ENCODE results near the gene RRP9.

RRP9 gene

DNA sequence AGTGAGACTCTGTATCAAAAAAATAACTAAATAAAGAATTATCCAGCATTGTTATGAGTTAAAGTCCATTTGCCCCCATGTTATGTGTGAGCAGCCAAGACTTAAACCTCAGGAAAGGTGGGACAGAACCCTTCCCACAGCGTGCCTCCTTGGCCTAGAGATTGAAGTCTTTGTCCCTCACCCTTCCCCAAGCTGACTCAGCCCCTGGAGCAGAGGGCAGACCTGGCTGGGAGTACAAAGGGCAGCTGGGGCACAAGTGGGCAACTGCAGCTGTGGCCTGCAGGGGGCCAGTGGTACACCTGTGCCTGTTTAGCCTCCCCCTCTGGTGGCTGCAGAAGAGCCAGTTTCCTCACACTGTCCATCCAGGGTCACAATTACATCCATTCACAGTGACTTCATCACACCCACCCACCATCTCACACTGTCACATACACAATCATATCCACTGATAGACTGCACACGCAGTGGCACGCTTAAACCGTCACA, 40.7 kb upstream of the RRP9 start:
- H3K9ac ChIP-seq (ENCODE audit: low read length), result peak overlapping the region; percentile 82
- H3K9me3 ChIP-seq (ENCODE audit: control insufficient read depth, low read length), result no peaks in the 10 kb centered on the region
- H3K4me3 ChIP-seq (ENCODE audit: low read length), result peak overlapping the region; percentile 81
- no peak for DNase-seq (ENCODE audit: low read depth)
- peaks cover 13% of the 10 kb centered on the region for H3K36me3 ChIP-seq (ENCODE audit: control insufficient read depth, insufficient read depth, low read length, severe bottlenecking)
- no peaks in the 10 kb centered on the region for H3K27me3 ChIP-seq (replicated peaks; ENCODE audit: control insufficient read depth, insufficient read depth, low read length)
- peaks cover 33% of the 10 kb centered on the region for H3K4me1 ChIP-seq (ENCODE audit: control insufficient read depth, insufficient read depth, low read length)

DNA sequence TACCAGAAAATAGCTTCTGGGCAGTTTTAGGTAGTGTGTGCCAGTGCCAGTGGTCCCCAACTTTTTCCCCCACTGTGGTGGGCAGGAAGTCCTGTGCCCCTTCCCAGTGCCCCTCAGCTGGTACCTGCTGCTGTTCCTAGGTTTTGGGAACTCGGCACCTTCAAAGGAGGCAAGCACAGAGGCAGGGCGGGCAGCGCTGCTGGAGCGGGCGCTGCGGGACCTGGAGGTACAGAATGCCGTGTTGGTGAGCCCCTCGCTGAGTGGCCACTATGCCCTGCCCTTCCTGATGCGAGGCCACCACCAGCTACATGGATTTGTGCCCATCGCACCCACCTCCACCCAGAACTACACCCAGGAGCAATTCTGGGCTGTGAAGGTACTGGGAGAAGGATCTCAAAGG, 38.5 kb upstream of the RRP9 start:
- Histone ChIP-seq H3K27me3 (replicated peaks; ENCODE audit: control insufficient read depth, insufficient read depth, low read length) (no peaks in the 10 kb centered on the region), H3K9me3 (ENCODE audit: control insufficient read depth, low read length) (no peaks in the 10 kb centered on the region), H3K36me3 (ENCODE audit: control insufficient read depth, insufficient read depth, low read length, severe bottlenecking) (peaks cover 7% of the 10 kb centered on the region), H3K4me1 (ENCODE audit: control insufficient read depth, insufficient read depth, low read length) (peaks cover 33% of the 10 kb centered on the region), H3K4me3 (ENCODE audit: low read length) (no peak overlapping the region), H3K9ac (ENCODE audit: low read length) (no peak overlapping the region)
- no peak for DNase-seq (ENCODE audit: low read depth)

DNA sequence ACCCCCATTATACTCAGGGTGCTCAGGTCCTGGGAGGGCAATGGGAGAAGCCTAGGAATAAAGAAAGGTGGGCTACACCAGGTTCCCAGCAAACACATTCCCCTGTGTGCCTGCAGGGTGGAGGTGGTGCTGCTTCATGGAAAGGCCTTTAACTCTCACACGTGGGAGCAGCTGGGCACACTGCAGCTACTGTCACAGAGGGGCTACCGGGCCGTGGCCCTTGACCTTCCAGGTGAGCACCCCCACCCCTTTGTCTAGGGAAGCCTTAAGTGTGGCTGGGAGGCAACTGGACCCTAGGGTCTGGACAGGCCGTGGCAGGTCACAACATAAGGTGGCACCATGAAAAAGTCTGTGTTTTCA, 36.4 kb upstream of the RRP9 start:
- Histone ChIP-seq H3K36me3 (ENCODE audit: control insufficient read depth, insufficient read depth, low read length, severe bottlenecking) (peaks cover 7% of the 10 kb centered on the region), H3K9ac (ENCODE audit: low read length) (no peak overlapping the region), H3K27me3 (replicated peaks; ENCODE audit: control insufficient read depth, insufficient read depth, low read length) (no peaks in the 10 kb centered on the region), H3K9me3 (ENCODE audit: control insufficient read depth, low read length) (no peaks in the 10 kb centered on the region), H3K4me3 (ENCODE audit: low read length) (no peak overlapping the region), H3K4me1 (ENCODE audit: control insufficient read depth, insufficient read depth, low read length) (peaks cover 25% of the 10 kb centered on the region)
- DNase-seq (ENCODE audit: low read depth), result no peak

DNA sequence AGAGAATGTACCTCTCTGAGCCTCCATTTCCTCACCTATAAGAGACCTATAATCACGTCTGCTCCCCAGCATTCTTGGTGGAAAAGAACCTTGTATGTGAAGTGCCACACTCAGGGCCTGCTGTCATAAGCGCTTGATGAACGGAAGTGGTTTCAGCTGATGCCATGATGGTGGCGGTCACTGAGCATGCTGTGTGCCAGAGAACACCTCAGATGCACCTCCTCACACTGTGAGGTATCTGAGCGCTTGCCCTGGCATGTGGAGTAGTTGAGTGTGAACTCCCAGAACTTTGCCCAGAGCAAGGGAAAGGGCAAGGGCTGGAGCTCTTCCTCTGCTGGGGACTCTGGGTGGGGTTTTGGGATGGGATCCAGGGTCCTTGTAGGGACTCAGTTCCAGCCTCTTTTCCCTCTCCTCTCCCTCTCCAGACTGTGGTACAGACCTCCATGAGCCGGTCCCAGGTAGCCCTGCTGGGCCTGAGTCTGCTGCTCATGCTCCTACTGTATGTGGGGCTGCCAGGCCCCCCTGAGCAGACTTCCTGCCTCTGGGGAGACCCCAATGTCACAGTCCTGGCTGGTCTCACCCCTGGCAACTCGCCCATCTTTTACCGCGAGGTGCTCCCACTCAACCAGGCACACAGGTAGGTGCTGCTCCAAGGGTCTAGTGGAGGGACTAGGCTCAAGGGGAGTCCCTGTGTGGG, 35.9 kb upstream of the RRP9 start:
- Histone ChIP-seq H3K9me3 (ENCODE audit: control insufficient read depth, low read length) (no peaks in the 10 kb centered on the region), H3K4me1 (ENCODE audit: control insufficient read depth, insufficient read depth, low read length) (peaks cover 24% of the 10 kb centered on the region), H3K36me3 (ENCODE audit: control insufficient read depth, insufficient read depth, low read length, severe bottlenecking) (peaks cover 7% of the 10 kb centered on the region), H3K27me3 (replicated peaks; ENCODE audit: control insufficient read depth, insufficient read depth, low read length) (no peaks in the 10 kb centered on the region), H3K9ac (ENCODE audit: low read length) (no peak overlapping the region), H3K4me3 (ENCODE audit: low read length) (no peak overlapping the region)
- no peak for DNase-seq (ENCODE audit: low read depth)

DNA sequence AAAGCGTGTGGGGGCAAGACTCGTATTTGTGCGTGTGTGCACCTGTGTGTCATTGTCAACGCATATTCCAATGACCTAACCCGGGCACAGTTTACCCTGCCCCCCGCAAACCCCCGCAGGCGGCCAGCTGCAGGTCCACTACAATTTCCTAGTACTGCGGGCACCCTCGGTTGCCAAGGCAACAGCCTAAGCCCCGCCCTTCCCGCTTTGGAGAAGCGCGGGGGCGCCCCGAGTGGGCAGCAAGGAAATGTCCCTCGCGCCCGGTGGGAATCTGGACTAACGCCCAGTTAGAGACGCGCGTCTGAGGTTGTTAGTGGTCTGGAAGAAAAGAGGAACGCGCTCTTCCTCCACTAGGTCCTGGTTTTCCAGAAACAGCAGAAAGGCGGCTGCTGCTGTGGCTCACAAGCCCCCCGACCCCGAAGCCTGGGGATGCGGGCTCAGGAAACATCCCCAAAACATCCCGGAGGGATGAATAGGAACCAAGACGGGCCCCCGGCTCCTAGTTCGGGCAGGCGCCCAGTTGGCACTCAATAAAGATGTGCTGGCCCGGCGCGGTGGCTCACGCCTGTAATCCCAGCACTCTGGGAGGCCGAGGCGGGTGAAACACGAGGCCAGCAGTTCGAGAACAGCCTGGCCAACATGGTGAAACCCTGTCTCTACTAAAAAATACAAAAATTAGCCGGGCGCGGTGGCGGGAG, 34.3 kb upstream of the RRP9 start:
- Histone ChIP-seq H3K4me3 (ENCODE audit: low read length) (peak overlapping the region; percentile 97), H3K9me3 (ENCODE audit: control insufficient read depth, low read length) (no peaks in the 10 kb centered on the region), H3K36me3 (ENCODE audit: control insufficient read depth, insufficient read depth, low read length, severe bottlenecking) (peaks cover 13% of the 10 kb centered on the region), H3K9ac (ENCODE audit: low read length) (peak overlapping the region; percentile 96), H3K4me1 (ENCODE audit: control insufficient read depth, insufficient read depth, low read length) (peaks cover 17% of the 10 kb centered on the region), H3K27me3 (replicated peaks; ENCODE audit: control insufficient read depth, insufficient read depth, low read length) (no peaks in the 10 kb centered on the region)
- DNase-seq (ENCODE audit: low read depth), result peak; percentile 73

DNA sequence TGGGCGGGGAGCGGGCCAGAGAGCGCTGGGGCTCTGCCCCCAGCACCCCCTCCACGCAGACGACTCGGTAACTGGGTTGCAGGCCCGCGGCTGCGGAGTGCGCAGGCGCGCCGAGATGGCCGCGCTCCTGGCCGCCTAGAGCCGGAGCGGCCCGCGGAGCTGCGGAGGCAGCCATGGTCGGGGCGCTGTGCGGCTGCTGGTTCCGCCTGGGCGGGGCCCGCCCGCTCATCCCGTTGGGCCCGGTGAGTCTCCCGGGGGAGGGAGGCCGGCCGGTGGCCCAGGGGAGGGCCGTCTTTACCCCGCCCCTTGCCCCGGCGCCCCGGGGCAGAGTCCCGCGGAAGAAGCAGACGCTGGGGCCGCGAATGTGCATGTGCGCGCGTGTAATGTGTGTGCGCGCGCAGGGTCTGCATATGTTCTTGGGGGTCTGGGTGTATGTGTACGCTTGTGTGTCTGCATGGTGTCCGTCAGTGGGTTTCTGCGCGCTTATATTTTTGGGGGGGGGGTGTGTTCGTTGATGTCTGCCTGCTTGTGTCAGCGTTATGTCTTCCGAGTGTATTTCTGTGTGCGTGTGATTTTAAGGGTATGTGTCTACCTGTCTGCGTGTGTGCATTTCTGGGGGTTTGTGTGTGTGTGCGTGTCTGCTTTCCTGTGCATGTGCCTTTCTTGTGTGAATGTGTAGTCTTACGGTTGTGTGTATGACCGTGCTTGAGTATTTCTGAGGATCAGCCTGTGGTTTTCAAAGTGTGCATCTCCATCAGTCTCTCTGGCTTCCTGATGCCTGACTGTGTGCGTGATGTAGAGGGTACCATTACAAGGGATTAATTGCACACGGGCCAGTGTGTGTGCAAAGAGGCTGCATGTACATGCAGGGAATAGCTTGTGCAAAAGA, 33.5 kb upstream of the RRP9 start, which contains the start of gene ABHD14A:
Gene ABHD14A (plus strand): TSS at position 102 of the 889 bp plus-strand sequence. CDS start 72 bp downstream, at position 174.
- Histone ChIP-seq H3K36me3 (ENCODE audit: control insufficient read depth, insufficient read depth, low read length, severe bottlenecking) (peaks cover 7% of the 10 kb centered on the region), H3K9me3 (ENCODE audit: control insufficient read depth, low read length) (no peaks in the 10 kb centered on the region), H3K4me3 (ENCODE audit: low read length) (peak within 1 kb of the TSS; percentile 97), H3K4me1 (ENCODE audit: control insufficient read depth, insufficient read depth, low read length) (peaks cover 17% of the 10 kb centered on the region), H3K9ac (ENCODE audit: low read length) (peak within 1 kb of the TSS; percentile 96), H3K27me3 (replicated peaks; ENCODE audit: control insufficient read depth, insufficient read depth, low read length) (no peaks in the 10 kb centered on the region)
- DNase-seq (ENCODE audit: low read depth), result peak; percentile 85

DNA sequence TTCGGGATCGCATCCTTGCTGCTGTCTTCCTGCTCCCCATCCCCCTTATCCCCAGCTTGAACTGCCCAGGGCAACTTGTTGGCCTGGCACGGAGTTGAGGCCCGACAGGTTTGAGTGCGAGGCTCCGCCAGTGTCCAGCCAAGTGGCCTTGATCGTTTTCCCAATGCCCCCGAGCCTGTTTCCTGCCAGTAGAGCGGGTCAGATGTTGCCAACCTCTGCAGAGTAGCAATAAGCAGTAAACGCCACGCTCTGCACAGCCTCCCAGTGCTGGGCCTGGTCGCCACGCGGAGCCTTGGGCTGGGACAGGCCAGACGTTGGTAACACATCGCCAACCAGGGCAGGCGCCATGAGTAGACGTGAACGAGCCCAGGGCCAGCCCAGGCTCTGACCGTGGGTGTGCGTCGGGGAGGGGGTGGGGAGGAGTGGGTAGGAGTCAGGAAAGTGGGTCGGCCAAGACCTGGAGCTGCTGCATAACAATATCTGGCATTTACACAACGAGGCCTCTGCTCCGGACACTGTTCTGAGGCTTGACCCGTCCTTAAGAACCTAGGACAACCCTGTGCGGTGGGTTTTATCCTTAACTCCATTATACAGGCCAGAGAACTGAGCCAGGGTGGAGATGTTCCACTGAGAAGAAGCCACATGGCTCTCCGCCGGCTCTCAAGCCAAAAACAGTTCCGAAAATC, 32.7 kb upstream of the RRP9 start:
- H3K27me3 ChIP-seq (replicated peaks; ENCODE audit: control insufficient read depth, insufficient read depth, low read length), result no peaks in the 10 kb centered on the region
- H3K9ac ChIP-seq (ENCODE audit: low read length), result peak overlapping the region; percentile 96
- H3K36me3 ChIP-seq (ENCODE audit: control insufficient read depth, insufficient read depth, low read length, severe bottlenecking), result peaks cover 7% of the 10 kb centered on the region
- peak overlapping the region; percentile 97 for H3K4me3 ChIP-seq (ENCODE audit: low read length)
- peaks cover 17% of the 10 kb centered on the region for H3K4me1 ChIP-seq (ENCODE audit: control insufficient read depth, insufficient read depth, low read length)
- DNase-seq (ENCODE audit: low read depth), result no peak
- H3K9me3 ChIP-seq (ENCODE audit: control insufficient read depth, low read length), result no peaks in the 10 kb centered on the region

DNA sequence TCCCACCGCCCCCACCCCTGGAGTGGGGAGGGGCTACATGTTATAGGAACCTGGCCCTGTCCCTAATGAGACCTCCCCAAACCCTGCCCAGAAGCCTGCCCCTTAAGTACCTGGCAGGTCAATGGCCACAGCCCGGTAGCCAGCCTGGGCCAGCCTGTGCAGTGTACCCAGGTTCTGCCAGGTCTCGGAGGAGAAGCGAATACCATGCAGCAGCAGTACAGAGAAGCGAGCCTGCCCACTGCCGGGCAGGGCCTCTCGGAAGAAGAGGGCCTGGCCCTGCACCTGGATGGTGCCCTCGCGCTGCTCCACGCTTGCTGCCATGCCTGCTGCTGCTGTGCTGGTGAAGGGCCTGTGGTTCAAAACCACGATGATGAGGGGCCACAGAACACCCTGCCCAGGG, 29.6 kb upstream of the RRP9 start:
- Histone ChIP-seq H3K27me3 (replicated peaks; ENCODE audit: control insufficient read depth, insufficient read depth, low read length) (no peaks in the 10 kb centered on the region), H3K36me3 (ENCODE audit: control insufficient read depth, insufficient read depth, low read length, severe bottlenecking) (peaks cover 7% of the 10 kb centered on the region), H3K4me1 (ENCODE audit: control insufficient read depth, insufficient read depth, low read length) (peaks cover 25% of the 10 kb centered on the region), H3K9me3 (ENCODE audit: control insufficient read depth, low read length) (no peaks in the 10 kb centered on the region), H3K9ac (ENCODE audit: low read length) (no peak overlapping the region), H3K4me3 (ENCODE audit: low read length) (no peak overlapping the region)
- DNase-seq (ENCODE audit: low read depth), result no peak

DNA sequence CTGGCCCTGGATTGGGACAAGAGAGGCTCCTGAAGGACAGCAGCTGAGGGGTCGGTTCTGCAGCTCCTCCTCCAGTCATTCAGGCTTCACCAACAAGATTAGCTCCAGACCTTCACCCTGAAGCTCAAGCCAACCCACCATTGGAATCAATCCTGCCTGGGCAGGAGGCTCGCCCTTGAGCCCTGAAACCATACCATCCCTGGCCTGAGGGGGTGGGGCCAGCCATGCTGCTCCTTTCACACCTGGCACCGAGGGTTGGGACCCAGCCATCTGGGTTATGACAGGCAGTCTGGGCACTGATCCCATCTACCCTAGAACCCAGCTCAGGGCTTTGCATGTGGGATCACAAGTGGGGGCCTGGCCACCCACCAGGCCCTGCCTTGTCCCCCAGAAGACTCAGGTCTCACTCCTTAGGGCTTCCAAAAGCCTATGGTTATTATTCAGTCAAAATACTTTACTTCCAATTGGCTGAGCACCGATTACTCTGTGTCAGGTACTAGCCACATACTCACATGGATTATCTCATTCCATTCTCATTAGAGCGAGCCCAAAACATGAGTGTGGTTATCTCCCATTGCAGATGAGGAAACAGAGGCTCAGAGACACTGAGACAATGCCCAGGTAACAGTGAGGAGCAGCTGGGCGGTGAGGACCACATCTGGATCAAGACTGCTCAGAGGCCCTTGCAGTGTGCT, 29.0 kb upstream of the RRP9 start:
- no peak for DNase-seq (ENCODE audit: low read depth)
- Histone ChIP-seq H3K9me3 (ENCODE audit: control insufficient read depth, low read length) (no peaks in the 10 kb centered on the region), H3K4me3 (ENCODE audit: low read length) (no peak overlapping the region), H3K9ac (ENCODE audit: low read length) (no peak overlapping the region), H3K36me3 (ENCODE audit: control insufficient read depth, insufficient read depth, low read length, severe bottlenecking) (peaks cover 7% of the 10 kb centered on the region), H3K27me3 (replicated peaks; ENCODE audit: control insufficient read depth, insufficient read depth, low read length) (no peaks in the 10 kb centered on the region), H3K4me1 (ENCODE audit: control insufficient read depth, insufficient read depth, low read length) (peaks cover 24% of the 10 kb centered on the region)

DNA sequence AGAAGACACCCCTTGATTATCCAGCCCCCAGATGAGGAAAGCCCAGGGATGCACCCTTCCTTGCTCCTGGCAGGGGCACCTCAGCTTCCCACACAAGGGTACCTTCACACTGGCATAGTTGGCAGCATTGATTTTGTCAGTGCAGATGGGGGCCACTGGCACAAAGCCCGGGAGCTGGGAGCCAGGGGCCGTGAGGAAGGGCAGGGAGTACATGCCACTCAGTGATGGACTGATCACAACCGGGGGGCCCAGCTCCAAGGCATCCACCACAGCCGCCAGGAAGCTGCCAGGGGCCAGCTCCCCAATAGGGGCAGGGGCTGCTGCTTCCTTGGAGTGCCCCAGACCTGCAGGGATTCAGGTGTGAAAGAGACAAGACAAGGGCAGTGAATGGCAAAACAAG, 28.1 kb upstream of the RRP9 start:
- peaks cover 7% of the 10 kb centered on the region for H3K36me3 ChIP-seq (ENCODE audit: control insufficient read depth, insufficient read depth, low read length, severe bottlenecking)
- DNase-seq (ENCODE audit: low read depth), result no peak
- no peaks in the 10 kb centered on the region for H3K27me3 ChIP-seq (replicated peaks; ENCODE audit: control insufficient read depth, insufficient read depth, low read length)
- H3K4me1 ChIP-seq (ENCODE audit: control insufficient read depth, insufficient read depth, low read length), result peaks cover 19% of the 10 kb centered on the region
- H3K9me3 ChIP-seq (ENCODE audit: control insufficient read depth, low read length), result no peaks in the 10 kb centered on the region
- H3K9ac ChIP-seq (ENCODE audit: low read length), result no peak overlapping the region
- no peak overlapping the region for H3K4me3 ChIP-seq (ENCODE audit: low read length)

All from adipocyte (in vitro differentiated cells).